HepG2 (cell line): ENCODE measurements around the gene RAB18.

Experiments used
- FOSL1 ChIP-seq: sonication (generic); formaldehyde crosslinking; IDR thresholded peaks from 2 replicates; pipeline ENCODE4 v1.9.0; 2021; ENCODE audit warnings: missing genetic modification reagents, borderline replicate concordance
- NFYB ChIP-seq: sonication (generic); formaldehyde crosslinking; IDR thresholded peaks from 2 replicates; pipeline ENCODE4 v1.4.0; 2020; ENCODE audit warnings: missing genetic modification reagents
- SMARCC2 ChIP-seq: fragments of 450-650 bp; IDR thresholded peaks from 2 replicates; pipeline ENCODE4 v1.6.1; 2017; ENCODE audit warnings: antibody characterized with exemption, mild to moderate bottlenecking
- TCF7L2 ChIP-seq: IDR thresholded peaks from 2 replicates; pipeline ENCODE4 v1.6.1; 2011; ENCODE audit warnings: mild to moderate bottlenecking, low read depth, low read length, moderate library complexity
- ZBTB49 ChIP-seq: sonication (generic); formaldehyde crosslinking; IDR thresholded peaks from 2 replicates; pipeline ENCODE4 v1.4.0; 2020; ENCODE audit warnings: missing genetic modification reagents, borderline replicate concordance

DNA sequence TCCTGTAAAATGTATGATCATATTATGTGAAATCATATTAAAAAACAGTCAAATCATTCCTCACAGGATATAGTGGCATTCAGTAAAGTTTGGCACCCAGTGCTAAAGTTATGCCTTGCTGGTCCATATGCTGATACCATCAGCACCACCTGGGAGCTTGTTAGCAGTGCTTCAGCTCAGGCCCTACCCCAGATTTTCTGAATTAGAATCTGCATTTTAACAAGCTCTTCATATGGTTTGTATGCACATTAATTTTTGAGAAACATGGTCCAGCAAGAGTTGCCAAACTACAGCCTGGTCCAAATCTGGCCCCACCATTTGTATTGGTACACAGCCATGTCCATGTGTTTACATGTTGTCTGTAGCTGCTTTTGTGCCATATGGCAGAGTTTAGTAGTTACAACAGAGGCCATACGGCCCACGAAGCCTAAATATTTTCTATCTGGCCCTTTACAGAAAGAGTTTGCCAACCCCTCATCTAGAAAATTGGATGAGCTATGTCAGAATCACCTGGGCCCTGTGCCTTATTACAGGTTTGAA, 30.1 kb downstream of the RAB18 start:
- TF ChIP-seq NFYB (no peak), FOSL1 (no peak), TCF7L2 (no peak), ZBTB49 (no peak), SMARCC2 (no peak)
